ENCODE data around the gene TRIM62. TPM values are rescaled to one million over a fixed set of nuclear protein-coding genes. Genes with fewer than 3 reads are reported as not detected.

TRIM62 gene
- total RNA-seq, 1 donor from 2014 or later = 6.5 TPM

GRCh38 chr1:33150522-33150921 lies 31.3 kb downstream of the TRIM62 start:
- Histone ChIP-seq H3K27ac (no peak overlapping the region), H3K4me3 (no peak overlapping the region), H3K27me3 (ENCODE audit: low read depth) (no peaks in the 10 kb centered on the region), H3K9me3 (no peaks in the 10 kb centered on the region), H3K4me1 (no peaks in the 10 kb centered on the region), H3K36me3 (peaks cover 20% of the 10 kb centered on the region)
- intact Hi-C loops (cut with DNase I) = no loop called here
- TF ChIP-seq CTCF (IDR thresholded peaks at IDR 0.05) = no peak
- DNase-seq (no peak), ATAC-seq (no peak)

GRCh38 chr1:33149453-33150190 lies 32.2 kb downstream of the TRIM62 start:
- no peak for TF ChIP-seq CTCF (IDR thresholded peaks at IDR 0.05)
- peak; percentile 76 to 81 for ATAC-seq
- Histone ChIP-seq H3K4me3 (no peak overlapping the region), H3K27me3 (ENCODE audit: low read depth) (no peaks in the 10 kb centered on the region), H3K4me1 (no peaks in the 10 kb centered on the region), H3K36me3 (peaks cover 27% of the 10 kb centered on the region), H3K9me3 (no peaks in the 10 kb centered on the region), H3K27ac (no peak overlapping the region)
- intact Hi-C loops (cut with DNase I) = no loop called here
- DNase-seq = peak; percentile 60

- Histone ChIP-seq H3K4me1 (no peaks in the 10 kb centered on the region), H3K36me3 (peaks cover 30% of the 10 kb centered on the region), H3K4me3 (no peak overlapping the region), H3K27me3 (ENCODE audit: low read depth) (no peaks in the 10 kb centered on the region), H3K27ac (no peak overlapping the region), H3K9me3 (no peaks in the 10 kb centered on the region)
- TF ChIP-seq CTCF (IDR thresholded peaks at IDR 0.05) = no peak
- intact Hi-C loops (cut with DNase I) = no loop called here
- DNase-seq = no peak
- no peak for ATAC-seq
Observed at GRCh38 chr1:33148615-33149014, 33.2 kb downstream of the TRIM62 start.

GRCh38 chr1:33147997-33148314 lies 33.9 kb downstream of the TRIM62 start:
- H3K36me3 ChIP-seq = peaks cover 30% of the 10 kb centered on the region
- H3K4me1 ChIP-seq = no peaks in the 10 kb centered on the region
- H3K4me3 ChIP-seq = no peak overlapping the region
- intact Hi-C loops (cut with DNase I) = no loop called here
- H3K27ac ChIP-seq = no peak overlapping the region
- no peaks in the 10 kb centered on the region for H3K9me3 ChIP-seq
- no peaks in the 10 kb centered on the region for H3K27me3 ChIP-seq (ENCODE audit: low read depth)
- ATAC-seq (no peak), DNase-seq (no peak)
- TF ChIP-seq CTCF (IDR thresholded peaks at IDR 0.05) = no peak

GRCh38 chr1:33147275-33147996 lies 34.4 kb downstream of the TRIM62 start:
- Histone ChIP-seq H3K27me3 (ENCODE audit: low read depth) (no peaks in the 10 kb centered on the region), H3K9me3 (no peaks in the 10 kb centered on the region), H3K4me1 (no peaks in the 10 kb centered on the region), H3K27ac (no peak overlapping the region), H3K36me3 (peaks cover 30% of the 10 kb centered on the region), H3K4me3 (no peak overlapping the region)
- no peak for TF ChIP-seq CTCF (IDR thresholded peaks at IDR 0.05)
- no peak for DNase-seq
- ATAC-seq = no peak
- intact Hi-C loops (cut with DNase I) = no loop called here

All from lower lobe of right lung (tissue), 2 donors.